SU-DHL-6 (cell line): ENCODE measurements around the gene MICOS13.

Experiments used
- CTCF ChIP-seq: fragments of 200-600 bp; sonication (generic); IDR thresholded peaks from one replicate; pipeline ENCODE4 v1.5.1; 2017; ENCODE audit warnings: antibody characterized with exemption, mild to moderate bottlenecking, low read length, moderate library complexity; ENCODE audit not compliant: insufficient read depth, poor library complexity, severe bottlenecking
- EZH2phosphoT487 ChIP-seq: fragments of 200-600 bp; sonication (generic), shearing (Covaris generic); conservative IDR thresholded peaks from 2 replicates; pipeline ENCODE4 v1.6.1; 2018; ENCODE audit warnings: mild to moderate bottlenecking, antibody characterized with exemption, low read length, moderate library complexity, mixed read lengths

GRCh38 chr19:5696196-5697021 lies 16.1 kb upstream of the MICOS13 start:
- no peak for TF ChIP-seq CTCF
- TF ChIP-seq EZH2phosphoT487: no peak
